Natural killer cell (primary cell): ENCODE data around the gene KLHL13. TPM values are rescaled to one million over a fixed set of nuclear protein-coding genes. Genes with fewer than 3 reads are reported as not detected.
"Not testable (repeated sequence)": the region's sequence is repeated elsewhere in the genome, so short reads cannot be mapped to it uniquely, and the experiment has no call there.

ENCODE experiments used
- ATAC-seq, 3 donors: fragments of 150-1000 bp in 2 of 3; fragments of 200-7000 bp in 1 of 3; cut with Tn5 transposase; 1 replicate in 1 of 3; 2 replicates in 2 of 3; pipeline ENCODE4 v1.10.0; 2021; ENCODE audit warnings: mild to moderate bottlenecking in 2 of 3, moderate library complexity in 2 of 3
- DNase-seq, 2 donors: peaks; one replicate each; pipeline versions ENCODE4 v3.0.0 to v3.0.0-alpha.2; 2013 to 2021; ENCODE audit warnings: mixed read lengths in 1 of 2
- H3K27ac ChIP-seq: one replicate; pipeline ENCODE4 v1.5.1; 2013; ENCODE audit warnings: mild to moderate bottlenecking, low read length
- H3K27me3 ChIP-seq: one replicate; pipeline ENCODE4 v1.6.1; 2013; ENCODE audit warnings: low read length; ENCODE audit not compliant: control insufficient read depth, insufficient read depth
- H3K36me3 ChIP-seq: one replicate; pipeline ENCODE4 v1.6.1; 2013; ENCODE audit warnings: low read length; ENCODE audit not compliant: control insufficient read depth, insufficient read depth
- H3K4me1 ChIP-seq: one replicate; pipeline ENCODE4 v1.6.1; 2013; ENCODE audit warnings: low read length; ENCODE audit not compliant: control insufficient read depth, insufficient read depth
- H3K4me3 ChIP-seq: one replicate; pipeline ENCODE4 v1.5.1; 2013; ENCODE audit warnings: low read length
- H3K9me3 ChIP-seq: one replicate; pipeline ENCODE4 v1.6.1; 2013; ENCODE audit warnings: low read length; ENCODE audit not compliant: control insufficient read depth, insufficient read depth
- H3K27ac Mint-ChIP-seq, 2 donors: one replicate each; pipeline ENCODE4 v1.8.0; 2022; ENCODE audit warnings: mild to moderate bottlenecking in 2 of 2, mixed read lengths in 2 of 2, moderate library complexity in 1 of 2
- H3K27me3 Mint-ChIP-seq, 2 donors: one replicate each; pipeline ENCODE4 v1.8.0; 2022; ENCODE audit warnings: low read depth in 2 of 2, mixed read lengths in 2 of 2
- H3K36me3 Mint-ChIP-seq: one replicate; pipeline ENCODE4 v1.8.0; 2022; ENCODE audit warnings: mixed read lengths
- H3K4me1 Mint-ChIP-seq, 2 donors: one replicate each; pipeline ENCODE4 v1.8.0; 2022; ENCODE audit warnings: mixed read lengths in 2 of 2
- H3K4me3 Mint-ChIP-seq: one replicate; pipeline ENCODE4 v1.8.0; 2022; ENCODE audit warnings: mild to moderate bottlenecking, moderate library complexity, mixed read lengths
- H3K9me3 Mint-ChIP-seq, 2 donors: one replicate each; pipeline ENCODE4 v1.8.0; 2022; ENCODE audit warnings: mixed read lengths in 2 of 2
- WGBS: methylation state at CpG from one replicate; pipeline ENCODE4 v1.1.7; 2013; ENCODE audit warnings: missing lambda C conversion rate; ENCODE audit not compliant: insufficient coverage; 5-methylcytosine and 5-hydroxymethylcytosine counted together
- intact Hi-C: fragments of 100-400 bp; cut with micrococcal nuclease; formaldehyde crosslinking; loops from one replicate; pipeline ENCODE4 v1.14.2; 2022
- total RNA-seq, 4 donors: library from RNA; stranded (reverse); fragments of 120-200 nt in 1 of 4; gene quantifications; one replicate each; pipeline versions ENCODE4 v1.2.3 to v1.2.4, GENCODE V29; 2013 to 2022
- TF ChIP-seq, protein P1 (sequence below): fragments of 200-600 bp; IDR thresholded peaks from one replicate; pipeline ENCODE4 v1.8.0; 2022; ENCODE audit warnings: antibody characterized with exemption

KLHL13 gene
- total RNA-seq, 3 donors from 2014 or later (not counting 1 experiment from before 2014, with no cell fraction given), result 0.11 to 0.73 (median 0.16) TPM

DNA sequence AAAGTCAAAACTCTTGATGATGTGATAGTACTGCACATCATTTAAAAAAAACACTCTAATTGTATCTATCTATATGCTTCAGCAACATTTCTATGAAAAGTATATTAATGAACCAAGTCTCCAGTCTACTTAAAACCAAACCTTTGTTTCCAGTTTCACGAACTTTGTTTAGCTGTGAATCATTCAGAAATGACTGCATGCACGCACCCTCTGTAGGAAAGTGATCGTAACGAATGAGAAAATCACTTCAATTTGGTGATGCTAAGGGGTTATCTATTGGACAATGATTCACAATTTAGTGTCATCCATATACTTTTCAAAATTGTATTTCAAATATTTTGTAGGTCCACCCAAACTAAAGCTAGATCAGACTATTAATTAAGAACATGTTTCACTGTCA lies 157.6 kb downstream of the KLHL13 start:
- Mint-ChIP-seq H3K9me3 (peaks cover 0 to 4% of the 10 kb centered on the region in 2 donors), H3K4me3 (no peak overlapping the region), H3K27me3 (no peaks in the 10 kb centered on the region), H3K36me3 (no peaks in the 10 kb centered on the region), H3K4me1 (no peaks in the 10 kb centered on the region), H3K27ac (no peak overlapping the region)
- Histone ChIP-seq H3K27me3 (no peaks in the 10 kb centered on the region), H3K27ac (no peak overlapping the region), H3K4me1 (no peaks in the 10 kb centered on the region), H3K9me3 (no peaks in the 10 kb centered on the region), H3K36me3 (no peaks in the 10 kb centered on the region), H3K4me3 (no peak overlapping the region)
- TF ChIP-seq, protein P1, sequence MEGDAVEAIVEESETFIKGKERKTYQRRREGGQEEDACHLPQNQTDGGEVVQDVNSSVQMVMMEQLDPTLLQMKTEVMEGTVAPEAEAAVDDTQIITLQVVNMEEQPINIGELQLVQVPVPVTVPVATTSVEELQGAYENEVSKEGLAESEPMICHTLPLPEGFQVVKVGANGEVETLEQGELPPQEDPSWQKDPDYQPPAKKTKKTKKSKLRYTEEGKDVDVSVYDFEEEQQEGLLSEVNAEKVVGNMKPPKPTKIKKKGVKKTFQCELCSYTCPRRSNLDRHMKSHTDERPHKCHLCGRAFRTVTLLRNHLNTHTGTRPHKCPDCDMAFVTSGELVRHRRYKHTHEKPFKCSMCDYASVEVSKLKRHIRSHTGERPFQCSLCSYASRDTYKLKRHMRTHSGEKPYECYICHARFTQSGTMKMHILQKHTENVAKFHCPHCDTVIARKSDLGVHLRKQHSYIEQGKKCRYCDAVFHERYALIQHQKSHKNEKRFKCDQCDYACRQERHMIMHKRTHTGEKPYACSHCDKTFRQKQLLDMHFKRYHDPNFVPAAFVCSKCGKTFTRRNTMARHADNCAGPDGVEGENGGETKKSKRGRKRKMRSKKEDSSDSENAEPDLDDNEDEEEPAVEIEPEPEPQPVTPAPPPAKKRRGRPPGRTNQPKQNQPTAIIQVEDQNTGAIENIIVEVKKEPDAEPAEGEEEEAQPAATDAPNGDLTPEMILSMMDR, result no peak
- no peak for DNase-seq
- no CpG with 5 or more reads among the region's 4 CpGs for WGBS
- intact Hi-C loops, result no loop called here
- no peak for ATAC-seq

DNA sequence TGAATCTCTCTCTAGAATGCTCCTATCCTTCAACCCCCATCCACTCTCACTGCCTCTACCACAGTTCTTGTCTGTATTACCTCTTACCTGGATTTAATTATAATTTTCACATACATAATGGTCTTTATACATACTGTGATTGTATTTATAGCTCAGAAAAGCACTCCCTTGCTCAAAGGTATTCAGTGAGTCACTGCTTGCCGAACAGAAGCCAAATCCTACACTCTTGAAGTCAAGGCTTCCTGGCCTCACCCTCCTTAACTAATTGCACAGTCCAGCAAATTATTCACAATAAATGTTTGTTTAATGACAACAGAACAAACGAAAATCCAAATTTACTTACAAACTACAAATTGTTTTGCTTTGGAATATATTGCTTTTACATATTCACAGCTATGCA lies 159.5 kb downstream of the KLHL13 start:
- Histone ChIP-seq H3K27ac (no peak overlapping the region), H3K27me3 (no peaks in the 10 kb centered on the region), H3K36me3 (no peaks in the 10 kb centered on the region), H3K4me1 (no peaks in the 10 kb centered on the region), H3K4me3 (no peak overlapping the region), H3K9me3 (no peaks in the 10 kb centered on the region)
- no peak overlapping the region for H3K27ac Mint-ChIP-seq
- peaks cover 0 to 4% of the 10 kb centered on the region in 2 donors for H3K9me3 Mint-ChIP-seq
- no peak for ATAC-seq
- no peaks in the 10 kb centered on the region for H3K36me3 Mint-ChIP-seq
- H3K27me3 Mint-ChIP-seq, result no peaks in the 10 kb centered on the region
- H3K4me1 Mint-ChIP-seq, result no peaks in the 10 kb centered on the region
- intact Hi-C loops, result no loop called here
- TF ChIP-seq, protein P1, result no peak
- no peak for DNase-seq
- no CpG with 5 or more reads among the region's 2 CpGs for WGBS
- H3K4me3 Mint-ChIP-seq, result no peak overlapping the region

DNA sequence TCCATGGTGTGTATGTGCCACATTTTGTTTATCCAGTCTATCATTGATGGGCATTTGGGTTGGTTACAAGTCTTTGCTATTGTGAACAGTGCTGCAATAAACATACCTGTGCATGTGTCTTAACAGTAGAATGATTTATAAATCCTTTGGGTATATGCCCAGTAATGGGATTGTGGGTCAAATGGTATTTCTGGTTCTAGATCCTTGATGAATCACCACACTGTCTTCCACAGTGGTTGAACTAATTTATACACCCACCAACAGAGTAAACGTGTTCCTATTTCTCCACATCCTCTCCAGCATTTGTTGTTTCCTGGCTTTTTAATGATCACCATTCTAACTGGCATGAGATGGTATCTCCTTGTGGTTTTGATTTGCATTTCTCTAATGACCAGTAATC lies 177.3 kb downstream of the KLHL13 start:
- ATAC-seq, DNase-seq, intact Hi-C loops, H3K36me3 Mint-ChIP-seq, H3K4me3 Mint-ChIP-seq, H3K27ac ChIP-seq, H3K9me3 ChIP-seq, H3K9me3 Mint-ChIP-seq, H3K27me3 Mint-ChIP-seq, H3K4me3 ChIP-seq, H3K27me3 ChIP-seq, H3K27ac Mint-ChIP-seq, H3K4me1 Mint-ChIP-seq, H3K36me3 ChIP-seq, H3K4me1 ChIP-seq: not testable (repeated sequence)
- no CpG with 5 or more reads among the region's 1 CpG for WGBS

DNA sequence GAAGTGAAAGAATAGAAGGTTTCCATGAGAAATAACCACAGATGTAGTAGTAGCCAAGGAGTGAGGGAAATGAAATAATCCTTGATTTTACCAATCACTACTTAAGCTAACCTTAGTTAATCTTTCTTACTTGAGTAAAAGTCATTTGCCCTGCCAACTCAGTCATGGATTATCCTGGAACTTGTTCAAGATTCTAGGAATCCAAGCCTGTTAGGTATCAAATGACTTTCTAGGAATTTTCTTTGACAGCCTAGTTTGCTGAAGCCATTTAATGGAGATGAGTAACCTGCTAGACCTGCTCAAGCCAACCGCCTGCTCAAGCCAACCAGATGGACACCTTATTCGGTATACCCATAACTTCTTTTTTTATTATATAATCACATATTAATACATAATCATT lies 180.5 kb downstream of the KLHL13 start:
- H3K27me3 Mint-ChIP-seq, result peaks cover 0 to 9% of the 10 kb centered on the region in 2 donors
- no peak overlapping the region for H3K27ac Mint-ChIP-seq
- Histone ChIP-seq H3K27ac (no peak overlapping the region), H3K4me3 (no peak overlapping the region), H3K4me1 (no peaks in the 10 kb centered on the region), H3K36me3 (no peaks in the 10 kb centered on the region), H3K9me3 (no peaks in the 10 kb centered on the region), H3K27me3 (no peaks in the 10 kb centered on the region)
- DNase-seq, result no peak
- WGBS, result 100% methylated on average over 1 of the region's 2 CpGs
- TF ChIP-seq, protein P1, result no peak
- intact Hi-C loops, result no loop called here
- no peak overlapping the region for H3K4me3 Mint-ChIP-seq
- H3K4me1 Mint-ChIP-seq, result no peaks in the 10 kb centered on the region
- no peak for ATAC-seq
- no peaks in the 10 kb centered on the region for H3K36me3 Mint-ChIP-seq
- no peaks in the 10 kb centered on the region for H3K9me3 Mint-ChIP-seq

DNA sequence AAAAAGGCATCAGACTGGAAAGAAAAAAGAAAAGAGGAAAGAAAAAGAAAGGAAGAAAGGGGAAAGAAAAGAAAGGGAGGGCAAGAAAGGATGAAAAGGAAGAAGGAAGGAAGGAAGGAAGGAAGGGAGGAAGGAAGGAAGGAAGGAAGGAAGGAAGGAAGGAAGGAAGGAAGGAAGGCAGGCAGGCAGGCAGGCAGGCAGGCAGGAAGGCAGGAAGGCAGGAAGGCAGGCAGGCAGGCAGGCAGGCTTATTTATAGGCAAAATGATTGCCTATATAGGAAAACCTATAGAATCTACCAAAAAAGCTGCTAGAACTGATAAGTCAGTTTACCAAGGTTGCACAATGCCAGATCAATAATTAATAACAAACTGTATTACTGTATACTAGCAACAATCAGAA lies 186.5 kb downstream of the KLHL13 start:
- H3K4me3 Mint-ChIP-seq, H3K27ac Mint-ChIP-seq, intact Hi-C loops, H3K9me3 Mint-ChIP-seq, H3K36me3 ChIP-seq, H3K27ac ChIP-seq, H3K4me1 Mint-ChIP-seq, H3K27me3 Mint-ChIP-seq, H3K4me3 ChIP-seq, H3K9me3 ChIP-seq, H3K4me1 ChIP-seq, ATAC-seq, H3K27me3 ChIP-seq, DNase-seq, H3K36me3 Mint-ChIP-seq: not testable (repeated sequence)
